ENCODE measurements around the gene GALNT12. TPM values are rescaled to one million over a fixed set of nuclear protein-coding genes. Genes with fewer than 3 reads are reported as not detected.

Gene GALNT12, protein sequence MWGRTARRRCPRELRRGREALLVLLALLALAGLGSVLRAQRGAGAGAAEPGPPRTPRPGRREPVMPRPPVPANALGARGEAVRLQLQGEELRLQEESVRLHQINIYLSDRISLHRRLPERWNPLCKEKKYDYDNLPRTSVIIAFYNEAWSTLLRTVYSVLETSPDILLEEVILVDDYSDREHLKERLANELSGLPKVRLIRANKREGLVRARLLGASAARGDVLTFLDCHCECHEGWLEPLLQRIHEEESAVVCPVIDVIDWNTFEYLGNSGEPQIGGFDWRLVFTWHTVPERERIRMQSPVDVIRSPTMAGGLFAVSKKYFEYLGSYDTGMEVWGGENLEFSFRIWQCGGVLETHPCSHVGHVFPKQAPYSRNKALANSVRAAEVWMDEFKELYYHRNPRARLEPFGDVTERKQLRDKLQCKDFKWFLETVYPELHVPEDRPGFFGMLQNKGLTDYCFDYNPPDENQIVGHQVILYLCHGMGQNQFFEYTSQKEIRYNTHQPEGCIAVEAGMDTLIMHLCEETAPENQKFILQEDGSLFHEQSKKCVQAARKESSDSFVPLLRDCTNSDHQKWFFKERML
- total RNA-seq: 0.54 and 0.65 TPM in 2 replicates

DNA sequence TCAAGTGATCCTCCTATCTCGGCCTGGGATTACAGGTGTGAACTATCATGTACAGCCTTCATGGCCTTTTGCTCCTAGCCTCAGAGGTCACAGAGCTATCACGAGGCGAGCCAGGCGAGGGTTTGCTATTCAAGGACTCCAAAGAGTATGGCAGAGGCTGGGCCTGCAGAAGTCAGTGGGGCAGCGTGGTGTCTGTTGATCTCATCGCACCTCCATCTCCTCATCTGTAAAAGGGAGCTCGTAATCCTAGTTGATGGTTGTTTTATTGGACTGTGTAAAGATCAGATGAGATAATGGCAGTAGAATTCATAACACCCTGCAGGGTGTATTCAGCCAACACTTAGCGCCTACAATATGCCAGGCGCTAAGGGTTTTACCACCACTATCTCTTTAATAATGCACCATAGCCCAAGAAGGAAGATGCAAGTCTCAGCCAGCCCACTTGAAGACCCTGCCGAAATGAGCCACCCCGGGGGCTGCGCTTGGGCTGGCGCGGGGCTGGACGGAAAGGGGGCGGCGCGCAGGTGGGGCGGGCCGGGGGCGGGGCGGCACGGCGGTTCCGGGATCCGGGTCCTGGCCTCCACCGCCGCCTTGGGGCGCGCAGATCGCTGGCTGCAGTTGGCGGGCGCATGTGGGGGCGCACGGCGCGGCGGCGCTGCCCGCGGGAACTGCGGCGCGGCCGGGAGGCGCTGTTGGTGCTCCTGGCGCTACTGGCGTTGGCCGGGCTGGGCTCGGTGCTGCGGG, at the start of gene GALNT12:
Gene GALNT12 (plus strand): TSS at position 601 of the 744 bp plus-strand sequence. CDS start 29 bp downstream, at position 630.

DNA sequence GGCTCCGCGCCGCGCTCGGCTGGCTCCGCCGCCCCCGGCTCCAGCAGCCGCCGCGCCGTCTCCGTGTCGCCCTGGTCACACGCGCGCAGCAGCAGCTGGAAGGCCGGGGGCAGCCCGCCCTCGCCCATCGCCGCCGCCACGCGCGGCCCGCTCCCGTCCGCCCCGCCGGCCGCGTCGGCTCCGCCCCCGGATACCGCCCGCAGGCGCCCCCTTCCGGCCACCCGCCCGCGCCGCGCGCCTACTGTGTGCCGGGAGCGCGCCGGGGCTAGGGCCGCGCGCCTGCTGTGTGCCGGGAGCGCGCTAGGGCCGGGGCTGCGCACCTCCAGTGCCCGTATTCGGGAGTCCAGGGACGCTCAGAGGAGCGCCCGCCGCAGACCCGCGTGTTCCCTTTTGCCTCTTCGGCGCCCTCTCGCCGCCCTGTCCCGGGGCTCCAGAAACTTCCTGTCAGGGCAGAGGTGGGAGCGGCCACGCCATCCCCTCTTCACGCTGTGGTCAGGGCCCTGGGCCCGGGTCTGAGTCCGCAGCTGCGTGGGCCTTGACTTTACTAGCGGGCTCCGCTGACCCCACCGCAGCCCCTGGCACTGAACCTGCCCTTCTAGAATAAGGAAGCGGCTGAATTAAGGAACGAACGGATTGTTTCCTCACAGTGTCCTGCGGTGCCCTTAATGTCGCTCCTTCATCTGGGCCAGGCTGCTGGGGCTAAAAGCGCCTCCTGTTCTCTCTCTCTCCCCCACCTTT, 10.9 kb upstream of the GALNT12 start, which contains the start of gene ANKS6:
Gene ANKS6 (minus strand): TSS at position 192 of the 738 bp plus-strand sequence. CDS start 64 bp downstream, at position 128.

Other genes with a start within 250 kb of the GALNT12 start
- 0.18 and 0.32 TPM in 2 replicates for gene GABBR2, start 98.7 kb upstream of the GALNT12 start, total RNA-seq
- gene ANKS6, start 11.1 kb upstream of the GALNT12 start, total RNA-seq: 12.6 and 22.6 TPM in 2 replicates
- gene COL15A1, start 136.2 kb downstream of the GALNT12 start, total RNA-seq: 1.3 and 6.2 TPM in 2 replicates